ENCODE measurements around the gene RAB11FIP3.

DNA sequence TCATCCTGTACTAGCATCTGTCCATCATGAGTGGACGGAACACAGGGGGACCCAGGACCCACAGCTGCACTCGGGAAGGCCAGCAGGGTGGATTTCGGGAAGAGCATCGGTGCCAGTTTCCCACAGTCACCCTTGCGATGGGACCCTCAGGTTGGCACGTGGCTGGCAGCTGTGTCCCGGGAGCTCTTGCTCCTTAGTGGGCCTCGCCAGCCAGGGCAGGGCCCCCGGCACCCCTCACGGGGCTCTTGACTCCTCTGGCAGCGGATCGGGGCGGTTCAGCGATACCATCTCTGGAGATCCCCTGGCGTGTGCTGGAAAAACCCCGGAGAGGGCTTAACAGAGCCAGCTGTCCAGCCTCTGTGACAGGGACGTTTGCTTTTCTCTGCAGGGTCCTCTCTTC is 111.3 kb downstream of the RAB11FIP3 start:
- TF ChIP-seq GATA3 (IDR thresholded peaks at IDR 0.05; ENCODE audit: low read depth, low read length) (no peak), GATA2 (IDR thresholded peaks at IDR 0.05; ENCODE audit: low read depth, low read length) (no peak)
